ENCODE measurements around the gene NFAM1. TPM values are rescaled to one million over a fixed set of nuclear protein-coding genes. Genes with fewer than 3 reads are reported as not detected.

Gene NFAM1
- total and polyA plus RNA-seq, 2 experiments from 2014 or later = 0.11 to 0.49 TPM

DNA sequence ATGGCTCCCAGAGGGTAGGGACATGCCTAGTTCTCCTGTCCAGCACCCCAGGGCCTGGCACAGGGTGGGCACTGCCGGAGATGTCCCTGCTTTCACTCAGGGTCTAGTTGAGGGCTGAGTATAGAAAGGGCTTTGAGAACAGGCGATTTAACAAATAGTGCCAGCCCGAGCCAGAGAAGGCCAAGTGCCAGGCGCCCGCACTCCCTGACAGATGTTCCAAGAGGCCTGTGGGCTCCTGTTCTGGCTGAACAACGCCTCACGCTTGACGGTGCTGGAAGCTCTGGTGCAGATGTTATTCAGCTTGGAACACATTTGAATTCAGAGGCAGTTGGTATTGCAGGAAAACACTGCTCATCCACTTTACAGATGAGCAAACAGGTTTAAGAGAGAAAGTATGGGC, 46.5 kb downstream of the NFAM1 start (continued):
- TF ChIP-seq ZNF462 (CRISPR knock-in tag; IDR thresholded peaks at IDR 0.05) (no peak), CTCF (conservative IDR thresholded peaks at IDR 0.05; ENCODE audit: low read depth in 2 of 2) (no peak), ZNF114 (CRISPR knock-in tag; IDR thresholded peaks at IDR 0.05) (no peak), POLR2AphosphoS5 (IDR thresholded peaks at IDR 0.05; ENCODE audit: low read depth) (no peak), JUNB (IDR thresholded peaks at IDR 0.05; ENCODE audit: unreplicated experiment) (no peak), ZNF331 (CRISPR knock-in tag; IDR thresholded peaks at IDR 0.05; ENCODE audit: low read depth) (no peak), CREB1 (CRISPR knock-in tag; IDR thresholded peaks at IDR 0.05; ENCODE audit: low read depth) (no peak), EZH2phosphoT487 (IDR thresholded peaks at IDR 0.05; ENCODE audit: unreplicated experiment) (no peak), ETS1 (IDR thresholded peaks at IDR 0.05) (no peak), NANOG (IDR thresholded peaks at IDR 0.05; ENCODE audit: borderline replicate concordance) (no peak)

All from GM23338 (cell line).